ENCODE measurements around the gene ATG9B. TPM values are rescaled to one million over a fixed set of nuclear protein-coding genes. Genes with fewer than 3 reads are reported as not detected.

Gene ATG9B
- total RNA-seq, 4 donors from 2014 or later, result not detected

DNA sequence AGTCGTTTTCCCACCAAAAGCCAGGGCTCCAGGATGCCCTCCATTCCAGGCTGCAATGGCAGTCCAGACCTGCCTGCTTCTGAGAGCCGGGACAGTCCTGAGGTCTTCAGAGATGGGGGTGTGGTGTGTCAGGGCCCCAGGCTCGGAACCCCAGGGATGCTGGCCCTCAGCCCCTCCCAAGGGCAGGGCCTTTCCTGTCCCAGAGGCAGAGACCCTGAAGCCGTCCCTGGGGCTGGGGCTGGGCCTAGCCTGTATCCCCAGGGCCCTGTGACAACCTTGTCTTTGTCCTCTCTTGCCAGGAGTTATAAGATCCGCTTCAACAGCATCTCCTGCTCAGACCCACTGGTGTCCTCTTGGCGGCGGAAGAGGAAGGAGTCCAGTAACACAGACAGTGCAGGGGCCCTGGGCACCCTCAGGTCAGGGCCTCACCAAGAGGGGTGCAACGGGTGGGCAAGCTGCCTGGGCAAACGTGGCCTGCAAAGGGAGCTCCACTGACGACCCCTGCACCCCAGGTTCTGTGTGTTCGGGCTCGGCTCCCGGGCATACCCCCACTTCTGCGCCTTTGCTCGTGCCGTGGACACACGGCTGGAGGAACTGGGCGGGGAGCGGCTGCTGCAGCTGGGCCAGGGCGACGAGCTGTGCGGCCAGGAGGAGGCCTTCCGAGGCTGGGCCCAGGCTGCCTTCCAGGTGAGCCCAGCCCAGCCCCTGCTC, 17.5 kb downstream of the ATG9B start:
- TF ChIP-seq, protein P1, sequence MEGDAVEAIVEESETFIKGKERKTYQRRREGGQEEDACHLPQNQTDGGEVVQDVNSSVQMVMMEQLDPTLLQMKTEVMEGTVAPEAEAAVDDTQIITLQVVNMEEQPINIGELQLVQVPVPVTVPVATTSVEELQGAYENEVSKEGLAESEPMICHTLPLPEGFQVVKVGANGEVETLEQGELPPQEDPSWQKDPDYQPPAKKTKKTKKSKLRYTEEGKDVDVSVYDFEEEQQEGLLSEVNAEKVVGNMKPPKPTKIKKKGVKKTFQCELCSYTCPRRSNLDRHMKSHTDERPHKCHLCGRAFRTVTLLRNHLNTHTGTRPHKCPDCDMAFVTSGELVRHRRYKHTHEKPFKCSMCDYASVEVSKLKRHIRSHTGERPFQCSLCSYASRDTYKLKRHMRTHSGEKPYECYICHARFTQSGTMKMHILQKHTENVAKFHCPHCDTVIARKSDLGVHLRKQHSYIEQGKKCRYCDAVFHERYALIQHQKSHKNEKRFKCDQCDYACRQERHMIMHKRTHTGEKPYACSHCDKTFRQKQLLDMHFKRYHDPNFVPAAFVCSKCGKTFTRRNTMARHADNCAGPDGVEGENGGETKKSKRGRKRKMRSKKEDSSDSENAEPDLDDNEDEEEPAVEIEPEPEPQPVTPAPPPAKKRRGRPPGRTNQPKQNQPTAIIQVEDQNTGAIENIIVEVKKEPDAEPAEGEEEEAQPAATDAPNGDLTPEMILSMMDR (IDR thresholded peaks at IDR 0.05; ENCODE audit: low read depth), result no peak

DNA sequence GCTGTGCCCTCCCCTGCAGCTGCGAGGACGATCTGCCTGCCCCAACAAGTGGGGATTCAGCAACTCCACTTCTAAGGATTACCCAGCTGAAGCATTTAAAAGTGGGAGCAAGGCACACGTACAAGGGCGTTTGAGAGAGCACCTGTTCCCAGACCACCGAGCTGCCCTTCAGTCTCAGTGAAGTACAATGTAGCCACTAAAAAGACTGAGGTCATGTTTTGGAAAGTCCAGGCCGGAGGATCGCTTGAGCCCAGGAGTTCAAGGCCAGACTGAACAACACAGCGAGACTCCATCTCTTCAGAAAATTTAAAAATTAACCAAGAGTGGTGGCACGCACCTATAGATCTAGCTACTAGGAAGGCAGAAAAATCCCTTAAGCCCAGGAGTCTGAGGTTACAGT, 18.7 kb downstream of the ATG9B start:
- TF ChIP-seq, protein P1 (IDR thresholded peaks at IDR 0.05; ENCODE audit: low read depth), result no peak

GRCh38 chr7:151003572-151003971, 20.7 kb downstream of the ATG9B start:
- TF ChIP-seq, protein P1 (IDR thresholded peaks at IDR 0.05; ENCODE audit: low read depth), result no peak

- TF ChIP-seq, protein P1 (IDR thresholded peaks at IDR 0.05; ENCODE audit: low read depth), result no peak
These were observed 22.7 kb downstream of the ATG9B start for GRCh38 chr7:151001546-151001945.

GRCh38 chr7:151000897-151001495, 23.3 kb downstream of the ATG9B start:
- TF ChIP-seq, protein P1 (IDR thresholded peaks at IDR 0.05; ENCODE audit: low read depth), result no peak

DNA sequence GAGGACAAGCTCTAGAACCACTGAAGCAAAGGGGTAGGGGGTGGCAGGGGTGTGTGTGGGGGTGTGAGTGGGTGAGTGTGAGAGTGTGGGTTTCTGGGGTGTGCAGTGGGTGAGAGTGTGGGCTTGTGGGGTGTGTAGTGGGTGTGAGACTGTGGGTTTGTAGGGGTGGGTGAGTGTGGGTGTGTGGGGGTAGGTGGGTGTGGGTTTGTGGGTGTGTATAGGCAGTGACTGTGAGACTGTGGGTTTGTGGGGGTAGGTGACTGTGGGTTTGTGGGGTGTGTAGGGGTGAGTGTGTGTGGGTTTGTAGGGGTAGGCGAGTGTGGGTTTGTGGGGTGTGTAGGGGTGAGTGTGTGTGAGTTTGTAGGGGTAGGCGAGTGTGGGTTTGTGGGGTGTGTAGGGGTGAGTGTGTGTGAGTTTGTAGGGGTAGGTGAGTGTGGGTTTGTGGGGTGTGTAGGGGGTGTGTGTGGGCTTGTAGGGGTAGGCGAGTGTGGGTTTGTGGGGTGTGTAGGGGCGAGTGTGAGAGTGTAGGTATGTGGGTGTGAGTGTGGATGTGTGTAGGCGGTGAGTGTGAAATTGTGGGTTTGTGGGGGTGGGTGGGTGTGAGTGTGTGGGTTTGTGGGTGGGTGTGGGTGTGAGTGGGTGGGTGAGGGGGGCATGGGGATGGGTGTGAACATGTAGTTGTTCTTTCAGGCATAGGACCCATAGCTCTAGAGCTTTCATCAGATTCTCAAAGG, 24.6 kb downstream of the ATG9B start:
- TF ChIP-seq, protein P1 (IDR thresholded peaks at IDR 0.05; ENCODE audit: low read depth), result no peak

DNA sequence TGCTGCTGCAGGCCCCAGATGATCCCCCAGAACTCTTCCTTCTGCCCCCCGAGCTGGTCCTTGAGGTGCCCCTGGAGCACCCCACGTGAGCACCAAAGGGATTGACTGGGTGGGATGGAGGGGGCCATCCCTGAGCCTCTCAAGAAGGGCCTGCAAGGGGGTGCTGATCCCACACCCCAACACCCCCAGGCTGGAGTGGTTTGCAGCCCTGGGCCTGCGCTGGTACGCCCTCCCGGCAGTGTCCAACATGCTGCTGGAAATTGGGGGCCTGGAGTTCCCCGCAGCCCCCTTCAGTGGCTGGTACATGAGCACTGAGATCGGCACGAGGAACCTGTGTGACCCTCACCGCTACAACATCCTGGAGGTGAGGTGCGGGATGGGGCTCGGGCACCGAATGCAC, 25.3 kb downstream of the ATG9B start:
- TF ChIP-seq, protein P1 (IDR thresholded peaks at IDR 0.05; ENCODE audit: low read depth), result no peak

Measured in subcutaneous adipose tissue (tissue), 4 donors.